Liver (tissue), 3 donors: Measurements from ENCODE around the gene CPNE5.

ENCODE experiments used
- RXRA ChIP-seq, 2 donors: IDR thresholded peaks; 2 replicates each; pipeline ENCODE4 v1.6.1; 2017 to 2018; ENCODE audit warnings: antibody characterized with exemption in 2 of 2, mild to moderate bottlenecking in 1 of 2
- TF ChIP-seq, protein P1 (sequence below): fragments of 150-350 bp; IDR thresholded peaks from 2 replicates; pipeline ENCODE4 v1.5.1; 2017; ENCODE audit warnings: improper control_type of control experiment, low read depth, low read length; ENCODE audit not compliant: missing input control
- donor health status: healthy.
- donor health status: healthy.

DNA sequence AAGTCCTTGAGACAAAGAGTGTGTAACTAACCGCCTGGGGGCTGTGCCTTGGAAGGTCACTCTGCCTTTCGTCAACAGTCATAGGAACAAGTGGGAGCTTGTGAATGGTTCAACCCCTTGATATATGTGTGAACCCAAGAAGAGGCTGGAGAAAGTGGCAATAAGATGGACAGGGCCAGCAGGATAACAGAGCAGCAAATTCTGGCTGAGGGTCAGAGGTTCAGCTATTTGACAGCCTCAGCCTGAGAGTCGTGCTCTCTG is 54.9 kb downstream of the CPNE5 start:
- no peak for TF ChIP-seq RXRA (IDR thresholded peaks at IDR 0.05)
- TF ChIP-seq, protein P1, sequence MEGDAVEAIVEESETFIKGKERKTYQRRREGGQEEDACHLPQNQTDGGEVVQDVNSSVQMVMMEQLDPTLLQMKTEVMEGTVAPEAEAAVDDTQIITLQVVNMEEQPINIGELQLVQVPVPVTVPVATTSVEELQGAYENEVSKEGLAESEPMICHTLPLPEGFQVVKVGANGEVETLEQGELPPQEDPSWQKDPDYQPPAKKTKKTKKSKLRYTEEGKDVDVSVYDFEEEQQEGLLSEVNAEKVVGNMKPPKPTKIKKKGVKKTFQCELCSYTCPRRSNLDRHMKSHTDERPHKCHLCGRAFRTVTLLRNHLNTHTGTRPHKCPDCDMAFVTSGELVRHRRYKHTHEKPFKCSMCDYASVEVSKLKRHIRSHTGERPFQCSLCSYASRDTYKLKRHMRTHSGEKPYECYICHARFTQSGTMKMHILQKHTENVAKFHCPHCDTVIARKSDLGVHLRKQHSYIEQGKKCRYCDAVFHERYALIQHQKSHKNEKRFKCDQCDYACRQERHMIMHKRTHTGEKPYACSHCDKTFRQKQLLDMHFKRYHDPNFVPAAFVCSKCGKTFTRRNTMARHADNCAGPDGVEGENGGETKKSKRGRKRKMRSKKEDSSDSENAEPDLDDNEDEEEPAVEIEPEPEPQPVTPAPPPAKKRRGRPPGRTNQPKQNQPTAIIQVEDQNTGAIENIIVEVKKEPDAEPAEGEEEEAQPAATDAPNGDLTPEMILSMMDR, result no peak
